Measurements from ENCODE around the gene CRAT.

Gene CRAT

DNA sequence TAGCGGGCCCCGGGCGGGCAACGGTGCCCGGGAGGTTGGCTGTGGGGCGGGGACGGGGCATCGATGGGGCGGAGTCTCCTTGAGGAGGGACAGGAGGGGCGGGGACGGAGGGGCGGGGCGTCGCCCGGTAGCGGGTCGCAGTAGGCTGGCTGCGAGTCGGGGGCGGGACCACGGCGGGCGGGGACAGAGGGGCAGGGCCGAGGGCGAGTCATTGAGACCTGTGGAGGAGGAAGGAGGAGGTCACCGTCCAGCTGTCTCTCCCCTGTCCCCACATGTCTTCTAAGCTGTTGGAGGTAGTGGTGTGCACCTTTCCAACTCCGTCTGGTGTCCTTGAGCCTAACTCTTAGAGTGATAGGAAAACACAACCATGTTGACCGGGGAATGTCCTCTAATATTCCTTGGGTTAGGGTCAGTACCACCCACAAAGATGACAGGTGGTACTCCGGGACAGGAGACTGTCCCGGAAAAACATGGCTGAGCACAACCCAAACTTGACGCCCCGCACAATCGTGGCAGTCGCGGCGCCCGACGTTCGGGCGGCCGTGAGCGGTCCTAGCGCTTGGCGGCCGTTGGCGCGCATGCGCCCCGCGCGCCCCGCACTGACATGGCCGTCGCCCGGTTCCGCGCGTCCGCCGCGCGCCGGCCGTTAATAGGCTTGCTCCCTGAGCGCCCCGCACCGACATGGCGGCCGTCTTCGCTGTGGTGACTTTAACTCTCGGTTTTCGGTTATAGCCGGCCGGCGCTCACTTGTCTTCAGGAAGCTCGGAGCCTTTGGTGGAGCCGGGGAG lies at the start of gene CRAT, which contains the start of gene PTPA:
CRAT (minus strand) TSS at position 54 of the 788 bp plus-strand sequence. CDS start 284 bp downstream, outside the sequence.
PTPA (plus strand) TSS at position 676 of the 788 bp plus-strand sequence. CDS start 186 bp downstream, outside the sequence.
- Histone ChIP-seq H3K27ac (ENCODE audit: low read depth, low read length) (peak within 1 kb of the TSS; percentile 91), H3K4me1 (ENCODE audit: control insufficient read depth, insufficient read depth, low read length, unreplicated experiment) (peaks cover 9% of the 10 kb centered on the region), H3K4me3 (ENCODE audit: low read depth, low read length) (peak within 1 kb of the TSS; percentile 100), H3K36me3 (ENCODE audit: insufficient read depth, low read length) (no peaks in the 10 kb centered on the region), H3K27me3 (ENCODE audit: insufficient read depth, low read length) (no peaks in the 10 kb centered on the region), H2AFZ (ENCODE audit: low read length, unreplicated experiment) (peak within 1 kb of the TSS; percentile 99), H3K79me2 (ENCODE audit: control insufficient read depth, insufficient read depth, low read length, unreplicated experiment) (peaks cover 48% of the 10 kb centered on the region)

GRCh38 chr9:129156163-129156562 lies 45.6 kb upstream of the CRAT start:
- Histone ChIP-seq H3K79me2 (ENCODE audit: control insufficient read depth, insufficient read depth, low read length, unreplicated experiment) (no peaks in the 10 kb centered on the region), H3K27ac (ENCODE audit: low read depth, low read length) (no peak overlapping the region), H3K27me3 (ENCODE audit: insufficient read depth, low read length) (no peaks in the 10 kb centered on the region), H3K4me1 (ENCODE audit: control insufficient read depth, insufficient read depth, low read length, unreplicated experiment) (no peaks in the 10 kb centered on the region), H3K4me3 (ENCODE audit: low read depth, low read length) (no peak overlapping the region), H3K36me3 (ENCODE audit: insufficient read depth, low read length) (no peaks in the 10 kb centered on the region), H2AFZ (ENCODE audit: low read length, unreplicated experiment) (no peak overlapping the region)

DNA sequence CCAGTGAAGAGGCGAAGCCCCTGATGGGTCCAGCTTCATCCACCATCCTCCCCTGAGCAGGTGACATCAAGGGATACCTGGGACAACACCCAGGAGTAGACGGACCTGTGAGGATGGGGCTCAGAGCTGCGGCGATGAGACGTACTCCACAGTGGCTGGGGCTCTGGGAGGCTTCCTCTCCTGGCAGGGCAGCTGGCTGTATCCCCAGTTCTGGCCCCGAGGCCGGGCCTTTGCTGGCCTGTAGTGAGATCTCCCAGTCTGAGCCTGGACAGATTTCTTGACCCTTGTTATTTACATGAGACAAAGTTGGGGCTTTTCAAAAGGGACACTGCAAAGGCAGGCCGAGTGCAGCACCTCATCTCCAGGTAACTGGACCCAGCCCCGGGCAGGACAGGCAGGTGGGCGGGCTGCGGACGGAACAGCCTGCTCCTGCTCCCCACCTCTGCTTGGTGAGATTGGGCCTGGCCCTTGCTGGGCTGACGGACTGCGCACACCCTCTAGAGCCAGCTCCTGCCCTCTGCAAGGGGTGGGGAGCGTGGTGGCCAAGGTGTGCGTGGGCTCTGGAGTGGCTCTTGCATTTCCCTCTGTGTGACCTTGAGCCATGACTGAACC lies 44.4 kb upstream of the CRAT start:
- Histone ChIP-seq H2AFZ (ENCODE audit: low read length, unreplicated experiment) (no peak overlapping the region), H3K4me1 (ENCODE audit: control insufficient read depth, insufficient read depth, low read length, unreplicated experiment) (no peaks in the 10 kb centered on the region), H3K27me3 (ENCODE audit: insufficient read depth, low read length) (no peaks in the 10 kb centered on the region), H3K27ac (ENCODE audit: low read depth, low read length) (no peak overlapping the region), H3K79me2 (ENCODE audit: control insufficient read depth, insufficient read depth, low read length, unreplicated experiment) (no peaks in the 10 kb centered on the region), H3K36me3 (ENCODE audit: insufficient read depth, low read length) (no peaks in the 10 kb centered on the region), H3K4me3 (ENCODE audit: low read depth, low read length) (no peak overlapping the region)

- no peaks in the 10 kb centered on the region for H3K36me3 ChIP-seq (ENCODE audit: insufficient read depth, low read length)
- H3K4me3 ChIP-seq (ENCODE audit: low read depth, low read length) = no peak overlapping the region
- no peak overlapping the region for H3K27ac ChIP-seq (ENCODE audit: low read depth, low read length)
- no peaks in the 10 kb centered on the region for H3K27me3 ChIP-seq (ENCODE audit: insufficient read depth, low read length)
- no peak overlapping the region for H2AFZ ChIP-seq (ENCODE audit: low read length, unreplicated experiment)
- H3K79me2 ChIP-seq (ENCODE audit: control insufficient read depth, insufficient read depth, low read length, unreplicated experiment) = no peaks in the 10 kb centered on the region
- H3K4me1 ChIP-seq (ENCODE audit: control insufficient read depth, insufficient read depth, low read length, unreplicated experiment) = peaks cover 5% of the 10 kb centered on the region
Measured at GRCh38 chr9:129151469-129151868, 40.9 kb upstream of the CRAT start.

- H3K27me3 ChIP-seq (ENCODE audit: insufficient read depth, low read length) = no peaks in the 10 kb centered on the region
- H3K4me1 ChIP-seq (ENCODE audit: control insufficient read depth, insufficient read depth, low read length, unreplicated experiment) = peaks cover 12% of the 10 kb centered on the region
- H2AFZ ChIP-seq (ENCODE audit: low read length, unreplicated experiment) = no peak overlapping the region
- no peak overlapping the region for H3K4me3 ChIP-seq (ENCODE audit: low read depth, low read length)
- no peak overlapping the region for H3K27ac ChIP-seq (ENCODE audit: low read depth, low read length)
- no peaks in the 10 kb centered on the region for H3K36me3 ChIP-seq (ENCODE audit: insufficient read depth, low read length)
- H3K79me2 ChIP-seq (ENCODE audit: control insufficient read depth, insufficient read depth, low read length, unreplicated experiment) = no peaks in the 10 kb centered on the region
Measured at GRCh38 chr9:129150672-129151211, 40.1 kb upstream of the CRAT start.

- no peak overlapping the region for H3K27ac ChIP-seq (ENCODE audit: low read depth, low read length)
- H3K79me2 ChIP-seq (ENCODE audit: control insufficient read depth, insufficient read depth, low read length, unreplicated experiment) = no peaks in the 10 kb centered on the region
- no peak overlapping the region for H3K4me3 ChIP-seq (ENCODE audit: low read depth, low read length)
- no peaks in the 10 kb centered on the region for H3K27me3 ChIP-seq (ENCODE audit: insufficient read depth, low read length)
- H2AFZ ChIP-seq (ENCODE audit: low read length, unreplicated experiment) = no peak overlapping the region
- no peaks in the 10 kb centered on the region for H3K36me3 ChIP-seq (ENCODE audit: insufficient read depth, low read length)
- peaks cover 19% of the 10 kb centered on the region for H3K4me1 ChIP-seq (ENCODE audit: control insufficient read depth, insufficient read depth, low read length, unreplicated experiment)
Measured at GRCh38 chr9:129150122-129150521, 39.5 kb upstream of the CRAT start.

DNA sequence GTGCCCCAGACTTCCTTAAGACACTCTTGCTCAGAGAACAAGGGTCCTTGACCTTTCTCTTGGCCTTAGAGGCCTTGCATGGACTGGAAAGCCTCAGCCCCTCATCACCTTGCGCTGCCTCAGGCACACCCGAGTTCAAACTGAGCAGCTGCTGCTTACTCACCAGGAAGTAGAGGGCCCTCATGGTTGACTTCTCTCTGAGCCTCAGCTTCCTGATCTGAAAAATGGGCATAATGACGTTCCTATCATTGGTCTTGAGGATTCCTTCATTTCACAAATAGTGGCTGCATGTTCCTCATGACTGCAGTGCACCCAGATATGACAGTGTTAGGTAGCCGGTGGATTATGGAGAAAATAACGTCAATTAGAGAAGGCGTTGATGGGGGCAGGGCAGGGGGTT lies 38.8 kb upstream of the CRAT start:
- H3K4me1 ChIP-seq (ENCODE audit: control insufficient read depth, insufficient read depth, low read length, unreplicated experiment) = peaks cover 22% of the 10 kb centered on the region
- H3K27ac ChIP-seq (ENCODE audit: low read depth, low read length) = no peak overlapping the region
- H3K27me3 ChIP-seq (ENCODE audit: insufficient read depth, low read length) = no peaks in the 10 kb centered on the region
- no peak overlapping the region for H2AFZ ChIP-seq (ENCODE audit: low read length, unreplicated experiment)
- no peak overlapping the region for H3K4me3 ChIP-seq (ENCODE audit: low read depth, low read length)
- no peaks in the 10 kb centered on the region for H3K36me3 ChIP-seq (ENCODE audit: insufficient read depth, low read length)
- H3K79me2 ChIP-seq (ENCODE audit: control insufficient read depth, insufficient read depth, low read length, unreplicated experiment) = no peaks in the 10 kb centered on the region

- H3K4me1 ChIP-seq (ENCODE audit: control insufficient read depth, insufficient read depth, low read length, unreplicated experiment) = peaks cover 28% of the 10 kb centered on the region
- no peak overlapping the region for H3K4me3 ChIP-seq (ENCODE audit: low read depth, low read length)
- no peak overlapping the region for H3K27ac ChIP-seq (ENCODE audit: low read depth, low read length)
- no peaks in the 10 kb centered on the region for H3K27me3 ChIP-seq (ENCODE audit: insufficient read depth, low read length)
- no peak overlapping the region for H2AFZ ChIP-seq (ENCODE audit: low read length, unreplicated experiment)
- H3K79me2 ChIP-seq (ENCODE audit: control insufficient read depth, insufficient read depth, low read length, unreplicated experiment) = no peaks in the 10 kb centered on the region
- no peaks in the 10 kb centered on the region for H3K36me3 ChIP-seq (ENCODE audit: insufficient read depth, low read length)
Measured at GRCh38 chr9:129148463-129149204, 38.0 kb upstream of the CRAT start.

GRCh38 chr9:129146441-129146941 lies 35.9 kb upstream of the CRAT start:
- peaks cover 48% of the 10 kb centered on the region for H3K4me1 ChIP-seq (ENCODE audit: control insufficient read depth, insufficient read depth, low read length, unreplicated experiment)
- H3K4me3 ChIP-seq (ENCODE audit: low read depth, low read length) = no peak overlapping the region
- H3K27ac ChIP-seq (ENCODE audit: low read depth, low read length) = peak overlapping the region; percentile 72
- peaks cover 11% of the 10 kb centered on the region for H3K79me2 ChIP-seq (ENCODE audit: control insufficient read depth, insufficient read depth, low read length, unreplicated experiment)
- H2AFZ ChIP-seq (ENCODE audit: low read length, unreplicated experiment) = no peak overlapping the region
- no peaks in the 10 kb centered on the region for H3K36me3 ChIP-seq (ENCODE audit: insufficient read depth, low read length)
- no peaks in the 10 kb centered on the region for H3K27me3 ChIP-seq (ENCODE audit: insufficient read depth, low read length)

DNA sequence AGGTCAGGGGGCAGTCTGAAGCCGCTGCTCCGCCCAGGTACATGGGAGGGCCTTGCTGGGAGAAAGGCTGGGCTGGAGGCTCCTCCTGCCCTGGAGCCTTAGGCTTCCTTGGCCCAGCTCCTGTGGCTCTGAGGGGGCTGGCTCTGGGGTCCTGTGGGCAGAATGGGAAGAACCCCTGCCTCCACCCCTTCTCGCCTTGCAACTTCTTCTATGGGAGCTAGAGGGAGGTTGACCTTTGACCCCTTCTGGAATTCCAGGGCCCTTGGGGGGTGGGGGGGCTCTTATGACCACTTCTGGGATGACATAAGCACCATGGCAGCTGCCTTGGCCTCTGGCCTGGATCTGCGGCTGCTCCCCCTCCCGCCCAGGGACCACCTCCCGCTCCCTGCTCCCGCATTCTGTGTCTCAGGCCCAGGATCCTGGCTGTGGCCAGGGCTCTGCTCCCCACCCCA lies 35.3 kb upstream of the CRAT start:
- peak overlapping the region; percentile 72 for H3K27ac ChIP-seq (ENCODE audit: low read depth, low read length)
- peaks cover 55% of the 10 kb centered on the region for H3K4me1 ChIP-seq (ENCODE audit: control insufficient read depth, insufficient read depth, low read length, unreplicated experiment)
- no peaks in the 10 kb centered on the region for H3K36me3 ChIP-seq (ENCODE audit: insufficient read depth, low read length)
- no peak overlapping the region for H3K4me3 ChIP-seq (ENCODE audit: low read depth, low read length)
- peaks cover 11% of the 10 kb centered on the region for H3K79me2 ChIP-seq (ENCODE audit: control insufficient read depth, insufficient read depth, low read length, unreplicated experiment)
- no peaks in the 10 kb centered on the region for H3K27me3 ChIP-seq (ENCODE audit: insufficient read depth, low read length)
- H2AFZ ChIP-seq (ENCODE audit: low read length, unreplicated experiment) = no peak overlapping the region
